SKM-1 treated with dmso at 0.1 percent for 144 hours (cell line): ENCODE measurements around the gene PCDHA11.
"Not testable (repeated sequence)": the region's sequence is repeated elsewhere in the genome, so short reads cannot be mapped to it uniquely, and the experiment has no call there.

Source experiments
- DNase-seq: peaks from one replicate; lab custom pipeline; 2025; ENCODE audit not compliant: unreplicated experiment; lab: John Stamatoyannopoulos, UW

The PCDHA11 gene

DNA sequence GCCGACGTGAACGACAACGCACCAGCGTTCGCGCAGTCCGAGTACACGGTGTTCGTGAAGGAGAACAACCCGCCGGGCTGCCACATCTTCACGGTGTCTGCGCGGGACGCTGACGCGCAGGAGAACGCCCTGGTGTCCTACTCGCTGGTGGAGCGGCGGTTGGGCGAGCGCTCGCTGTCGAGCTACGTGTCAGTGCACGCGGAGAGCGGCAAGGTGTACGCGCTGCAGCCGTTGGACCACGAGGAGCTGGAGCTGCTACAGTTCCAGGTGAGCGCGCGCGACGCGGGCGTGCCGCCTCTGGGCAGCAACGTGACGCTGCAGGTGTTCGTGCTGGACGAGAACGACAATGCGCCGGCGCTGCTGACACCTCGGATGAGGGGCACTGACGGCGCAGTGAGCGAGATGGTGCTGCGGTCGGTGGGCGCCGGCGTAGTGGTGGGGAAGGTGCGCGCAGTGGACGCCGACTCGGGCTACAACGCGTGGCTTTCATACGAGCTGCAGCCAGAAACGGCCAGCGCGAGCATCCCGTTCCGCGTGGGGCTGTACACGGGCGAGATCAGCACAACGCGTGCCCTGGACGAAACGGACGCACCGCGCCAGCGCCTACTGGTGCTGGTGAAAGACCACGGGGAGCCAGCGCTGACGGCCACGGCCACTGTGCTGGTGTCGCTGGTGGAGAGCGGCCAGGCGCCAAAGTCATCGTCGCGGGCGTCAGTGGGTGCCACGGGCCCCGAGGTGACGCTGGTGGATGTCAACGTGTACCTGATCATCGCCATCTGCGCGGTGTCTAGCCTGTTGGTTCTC is 18.7 kb upstream of the PCDHA11 start:
- not testable (repeated sequence) for DNase-seq

DNA sequence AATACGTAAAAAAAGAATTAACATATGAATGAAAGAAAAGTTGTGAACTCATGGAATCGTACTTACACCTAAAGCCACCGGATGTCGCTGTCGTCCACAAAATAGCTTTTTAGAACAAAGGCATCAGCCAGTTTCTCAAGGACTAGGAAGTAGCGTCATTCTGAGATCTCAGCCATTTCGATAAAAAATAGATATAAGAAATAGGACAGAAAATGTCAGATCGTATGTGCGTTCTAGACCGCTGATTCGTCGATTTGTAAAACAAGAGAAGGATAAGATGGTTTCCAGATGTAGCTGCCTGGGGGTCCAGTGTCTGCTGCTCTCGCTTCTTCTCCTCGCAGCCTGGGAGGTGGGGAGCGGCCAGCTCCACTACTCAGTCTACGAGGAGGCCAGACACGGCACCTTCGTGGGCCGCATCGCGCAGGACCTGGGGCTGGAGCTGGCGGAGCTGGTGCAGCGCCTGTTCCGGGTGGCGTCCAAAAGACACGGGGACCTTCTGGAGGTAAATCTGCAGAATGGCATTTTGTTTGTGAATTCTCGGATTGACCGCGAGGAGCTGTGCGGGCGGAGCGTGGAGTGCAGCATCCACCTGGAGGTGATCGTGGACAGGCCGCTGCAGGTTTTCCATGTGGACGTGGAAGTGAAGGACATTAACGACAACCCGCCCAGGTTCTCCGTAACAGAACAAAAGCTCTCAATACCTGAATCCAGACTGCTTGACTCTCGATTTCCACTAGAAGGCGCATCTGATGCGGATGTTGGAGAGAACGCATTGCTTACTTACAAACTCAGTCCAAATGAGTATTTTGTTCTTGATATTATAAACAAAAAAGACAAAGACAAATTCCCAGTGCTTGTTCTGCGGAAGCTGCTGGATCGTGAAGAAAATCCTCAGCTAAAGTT is 12.7 kb upstream of the PCDHA11 start, which contains the start of gene PCDHA10:
TSS of gene PCDHA10 (plus strand) at position 126 of the 903 bp plus-strand sequence. CDS start at position 278, 152 bp downstream.
- no peak for DNase-seq

DNA sequence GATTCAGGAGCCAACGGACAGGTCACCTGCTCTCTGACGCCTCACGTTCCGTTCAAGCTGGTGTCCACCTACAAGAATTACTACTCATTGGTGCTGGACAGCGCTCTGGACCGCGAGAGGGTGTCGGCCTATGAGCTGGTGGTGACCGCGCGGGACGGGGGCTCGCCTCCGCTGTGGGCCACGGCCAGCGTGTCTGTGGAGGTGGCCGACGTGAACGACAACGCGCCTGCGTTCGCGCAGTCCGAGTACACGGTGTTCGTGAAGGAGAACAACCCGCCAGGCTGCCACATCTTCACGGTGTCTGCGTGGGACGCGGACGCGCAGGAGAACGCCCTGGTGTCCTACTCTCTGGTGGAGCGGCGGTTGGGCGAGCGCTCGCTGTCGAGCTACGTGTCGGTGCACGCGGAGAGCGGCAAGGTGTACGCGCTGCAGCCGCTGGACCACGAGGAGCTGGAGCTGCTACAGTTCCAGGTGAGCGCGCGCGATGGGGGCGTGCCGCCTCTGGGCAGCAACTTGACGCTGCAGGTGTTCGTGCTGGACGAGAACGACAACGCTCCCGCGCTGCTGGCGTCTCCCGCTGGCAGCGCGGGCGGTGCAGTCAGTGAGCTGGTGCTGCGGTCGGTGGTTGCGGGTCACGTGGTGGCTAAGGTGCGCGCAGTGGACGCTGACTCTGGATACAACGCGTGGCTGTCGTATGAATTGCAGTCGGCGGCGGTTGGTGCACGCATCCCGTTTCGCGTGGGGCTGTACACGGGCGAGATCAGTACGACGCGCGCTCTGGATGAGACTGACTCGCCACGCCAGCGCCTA is 11.4 kb upstream of the PCDHA11 start:
- no peak for DNase-seq

DNA sequence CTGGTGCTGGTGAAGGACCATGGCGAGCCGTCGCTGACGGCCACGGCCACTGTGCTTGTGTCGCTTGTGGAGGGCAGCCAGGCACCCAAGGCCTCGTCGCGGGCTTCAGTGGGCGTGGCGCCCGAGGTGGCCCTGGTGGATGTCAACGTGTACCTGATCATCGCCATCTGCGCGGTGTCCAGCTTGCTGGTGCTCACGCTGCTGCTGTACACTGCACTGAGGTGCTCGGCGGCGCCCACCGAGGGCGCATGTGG is 10.8 kb upstream of the PCDHA11 start:
- DNase-seq: no peak

DNA sequence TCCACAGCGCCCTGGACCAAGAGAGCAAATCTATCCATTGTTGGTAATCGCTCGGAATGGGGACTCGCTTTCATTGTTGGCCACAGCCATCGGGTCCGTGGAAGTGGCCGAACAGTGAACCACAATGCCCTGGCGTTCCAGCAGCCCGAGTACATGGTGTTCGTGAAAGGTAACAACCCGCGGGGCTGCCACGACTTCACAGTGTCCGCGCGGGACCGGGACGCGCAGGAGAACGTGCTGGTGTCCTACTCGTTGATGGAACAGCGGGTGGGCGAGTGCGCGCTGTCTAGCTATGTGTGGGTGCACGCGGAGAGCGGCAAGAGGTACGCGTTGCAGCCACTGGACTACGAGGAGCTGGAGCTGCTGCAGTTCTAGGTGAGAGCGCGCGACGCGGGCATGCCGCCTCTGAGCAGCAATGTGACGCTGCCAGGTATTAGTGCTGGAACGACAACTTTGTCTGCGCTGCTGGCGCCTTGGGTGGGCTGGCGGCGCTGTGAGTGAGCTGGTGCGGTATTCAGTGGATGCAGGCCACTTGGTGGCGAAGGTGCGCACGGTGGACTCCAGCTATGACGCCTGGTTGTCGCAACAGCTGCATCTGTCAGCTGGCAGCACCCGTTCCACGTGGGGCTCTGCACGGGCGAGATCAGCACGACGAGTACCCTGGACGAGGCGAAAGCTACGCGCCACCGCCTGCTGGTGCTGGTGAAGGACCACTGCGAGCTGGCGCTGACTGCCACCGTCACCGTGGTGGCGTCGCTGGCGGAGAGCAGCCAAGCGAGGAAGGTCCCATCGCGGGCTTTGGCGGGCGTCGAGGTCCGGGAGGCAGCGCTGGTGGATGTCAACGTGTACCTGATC is 6.1 kb upstream of the PCDHA11 start:
- DNase-seq: no peak

DNA sequence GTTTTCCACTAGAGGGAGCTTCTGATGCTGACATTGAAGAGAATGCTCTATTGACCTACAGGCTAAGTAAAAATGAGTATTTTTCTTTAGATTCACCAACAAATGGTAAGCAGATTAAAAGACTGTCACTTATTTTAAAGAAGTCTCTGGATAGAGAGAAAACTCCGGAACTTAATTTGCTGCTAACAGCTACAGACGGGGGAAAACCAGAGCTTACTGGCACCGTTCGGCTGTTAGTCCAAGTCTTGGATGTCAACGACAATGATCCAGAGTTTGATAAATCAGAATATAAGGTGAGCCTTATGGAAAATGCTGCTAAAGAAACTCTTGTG is 764 bp downstream of the PCDHA11 start:
- DNase-seq: no peak

DNA sequence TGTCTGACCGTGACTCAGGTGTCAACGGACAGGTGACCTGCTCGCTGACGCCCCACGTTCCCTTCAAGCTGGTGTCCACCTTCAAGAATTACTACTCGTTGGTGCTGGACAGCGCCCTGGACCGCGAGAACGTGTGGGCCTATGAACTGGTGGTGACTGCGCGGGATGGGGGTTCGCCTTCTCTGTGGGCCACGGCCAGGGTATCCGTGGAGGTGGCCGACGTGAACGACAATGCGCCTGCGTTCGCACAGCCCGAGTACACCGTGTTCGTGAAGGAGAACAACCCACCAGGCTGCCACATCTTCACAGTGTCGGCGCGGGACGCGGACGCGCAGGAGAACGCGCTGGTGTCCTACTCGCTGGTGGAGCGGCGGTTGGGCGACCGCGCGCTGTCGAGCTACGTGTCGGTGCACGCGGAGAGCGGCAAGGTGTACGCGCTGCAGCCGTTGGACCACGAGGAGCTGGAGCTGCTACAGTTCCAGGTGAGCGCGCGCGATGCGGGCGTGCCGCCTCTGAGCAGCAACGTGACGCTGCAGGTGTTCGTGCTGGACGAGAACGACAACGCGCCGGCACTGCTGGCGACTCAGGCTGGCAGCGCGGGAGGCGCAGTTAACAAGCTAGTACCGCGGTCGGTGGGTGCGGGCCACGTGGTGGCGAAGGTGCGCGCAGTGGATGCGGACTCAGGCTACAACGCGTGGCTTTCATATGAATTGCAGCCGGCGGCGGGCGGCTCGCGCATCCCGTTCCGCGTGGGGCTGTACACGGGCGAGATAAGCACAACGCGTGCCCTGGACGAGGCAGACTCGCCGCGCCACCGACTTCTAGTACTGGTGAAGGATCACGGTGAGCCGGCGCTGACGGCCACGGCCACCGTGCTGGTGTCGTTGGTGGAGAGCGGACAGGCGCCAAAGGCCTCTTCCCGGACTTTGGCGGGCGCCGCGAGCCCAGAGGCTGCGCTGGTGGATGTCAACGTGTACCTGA is 1.8 kb downstream of the PCDHA11 start:
- no peak for DNase-seq

DNA sequence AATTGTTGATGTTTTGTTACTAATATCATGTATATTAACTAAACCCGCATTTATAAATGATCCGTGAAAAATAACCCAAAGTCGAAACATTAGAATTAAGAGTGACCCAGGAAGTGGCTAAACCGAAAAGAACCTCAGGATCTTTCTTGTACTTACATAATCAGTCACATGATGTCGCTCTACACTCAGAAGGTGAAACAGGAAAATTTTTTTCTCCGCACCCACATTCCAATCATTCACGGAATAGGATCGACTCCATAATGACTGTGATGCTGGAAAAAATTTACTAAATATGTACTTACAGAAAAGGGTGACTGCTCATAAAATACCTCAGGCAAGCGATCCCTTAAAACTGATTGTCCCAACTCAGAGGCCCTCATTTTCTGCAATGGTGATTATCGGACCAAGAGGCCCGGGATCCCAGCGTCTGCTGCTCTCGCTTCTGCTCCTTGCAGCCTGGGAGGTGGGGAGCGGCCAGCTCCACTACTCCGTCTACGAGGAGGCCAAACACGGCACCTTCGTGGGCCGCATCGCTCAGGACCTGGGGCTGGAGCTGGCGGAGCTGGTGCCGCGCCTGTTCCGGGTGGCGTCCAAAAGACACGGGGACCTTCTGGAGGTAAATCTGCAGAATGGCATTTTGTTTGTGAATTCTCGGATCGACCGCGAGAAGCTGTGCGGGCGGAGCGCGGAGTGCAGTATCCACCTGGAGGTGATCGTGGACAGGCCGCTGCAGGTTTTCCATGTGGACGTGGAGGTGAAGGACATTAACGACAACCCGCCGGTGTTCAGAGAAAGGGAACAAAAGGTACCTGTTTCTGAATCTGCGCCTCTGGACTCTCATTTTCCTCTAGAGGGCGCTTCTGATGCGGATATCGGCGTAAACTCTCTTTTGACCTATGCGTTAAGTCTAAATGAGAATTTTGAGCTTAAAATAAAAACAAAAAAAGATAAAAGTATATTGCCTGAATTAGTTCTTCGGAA is 6.6 kb downstream of the PCDHA11 start, which contains the start of gene PCDHA12:
TSS of gene PCDHA12 (plus strand) at position 224 of the 981 bp plus-strand sequence. CDS start at position 389, 165 bp downstream.
- DNase-seq: no peak

DNA sequence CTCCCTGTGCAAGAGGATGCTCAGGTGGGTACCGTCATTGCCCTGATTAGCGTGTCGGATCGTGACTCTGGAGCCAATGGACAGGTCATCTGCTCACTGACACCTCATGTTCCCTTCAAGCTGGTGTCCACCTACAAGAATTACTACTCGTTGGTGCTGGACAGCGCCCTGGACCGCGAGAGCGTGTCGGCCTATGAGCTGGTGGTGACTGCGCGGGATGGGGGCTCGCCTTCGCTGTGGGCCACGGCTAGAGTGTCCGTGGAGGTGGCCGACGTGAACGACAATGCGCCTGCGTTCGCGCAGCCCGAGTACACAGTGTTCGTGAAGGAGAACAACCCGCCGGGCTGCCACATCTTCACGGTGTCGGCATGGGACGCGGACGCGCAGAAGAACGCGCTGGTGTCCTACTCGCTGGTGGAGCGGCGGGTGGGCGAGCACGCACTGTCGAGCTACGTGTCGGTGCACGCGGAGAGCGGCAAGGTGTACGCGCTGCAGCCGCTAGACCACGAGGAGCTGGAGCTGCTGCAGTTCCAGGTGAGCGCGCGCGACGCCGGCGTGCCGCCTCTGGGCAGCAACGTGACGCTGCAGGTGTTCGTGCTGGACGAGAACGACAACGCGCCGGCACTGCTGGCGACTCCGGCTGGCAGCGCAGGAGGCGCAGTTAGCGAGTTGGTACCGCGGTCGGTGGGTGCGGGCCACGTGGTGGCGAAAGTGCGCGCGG is 7.9 kb downstream of the PCDHA11 start:
- not testable (repeated sequence) for DNase-seq

DNA sequence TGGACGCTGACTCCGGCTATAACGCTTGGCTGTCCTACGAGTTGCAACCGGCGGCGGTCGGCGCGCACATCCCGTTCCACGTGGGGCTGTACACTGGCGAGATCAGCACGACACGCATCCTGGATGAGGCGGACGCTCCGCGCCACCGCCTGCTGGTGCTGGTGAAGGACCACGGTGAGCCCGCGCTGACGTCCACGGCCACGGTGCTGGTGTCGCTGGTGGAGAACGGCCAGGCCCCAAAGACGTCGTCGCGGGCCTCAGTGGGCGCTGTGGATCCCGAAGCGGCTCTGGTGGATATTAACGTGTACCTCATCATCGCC is 8.5 kb downstream of the PCDHA11 start:
- no peak for DNase-seq

DNA sequence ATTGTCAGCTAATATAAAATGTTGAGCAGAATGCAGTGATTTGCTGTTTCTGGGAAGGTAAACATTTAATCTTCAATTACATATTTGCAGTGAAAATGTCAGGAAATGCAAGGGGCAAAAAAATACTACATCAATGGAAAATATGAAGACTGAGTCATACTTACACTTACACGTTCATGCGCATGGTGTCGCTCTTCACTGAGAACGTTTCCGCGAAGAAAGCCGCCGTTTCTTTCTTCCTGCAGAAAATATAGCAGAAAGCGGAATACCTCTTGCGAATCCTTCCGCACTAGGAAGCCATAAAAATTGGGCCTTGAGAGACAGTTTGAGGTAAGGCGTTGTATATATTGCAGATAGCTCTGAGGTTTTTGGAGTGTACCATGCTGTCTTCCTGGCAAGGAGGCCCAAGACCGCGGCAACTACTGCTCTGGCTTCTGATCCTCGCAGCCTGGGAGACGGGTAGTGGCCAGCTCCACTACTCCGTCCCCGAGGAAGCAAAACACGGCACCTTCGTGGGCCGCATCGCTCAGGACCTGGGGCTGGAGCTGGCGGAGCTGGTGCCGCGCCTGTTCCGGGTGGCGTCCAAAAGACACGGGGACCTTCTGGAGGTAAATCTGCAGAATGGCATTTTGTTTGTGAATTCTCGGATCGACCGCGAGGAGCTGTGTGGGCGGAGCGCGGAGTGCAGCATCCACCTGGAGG is 13.3 kb downstream of the PCDHA11 start, which contains the start of gene PCDHA13:
TSS of gene PCDHA13 (plus strand) at position 236 of the 702 bp plus-strand sequence. CDS start at position 381, 145 bp downstream.
- DNase-seq: no peak

DNA sequence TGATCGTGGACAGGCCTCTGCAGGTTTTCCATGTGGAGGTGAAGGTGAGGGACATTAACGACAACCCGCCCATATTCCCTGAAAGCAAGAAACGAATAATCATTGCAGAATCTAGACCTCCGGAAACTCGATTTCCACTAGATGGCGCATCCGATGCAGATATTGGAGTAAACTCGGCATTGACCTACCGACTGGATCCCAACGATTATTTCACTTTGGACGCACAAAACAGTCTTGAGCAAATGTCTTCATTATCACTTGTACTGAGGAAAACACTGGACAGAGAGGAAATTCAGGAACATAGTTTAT is 13.8 kb downstream of the PCDHA11 start:
- DNase-seq: no peak

DNA sequence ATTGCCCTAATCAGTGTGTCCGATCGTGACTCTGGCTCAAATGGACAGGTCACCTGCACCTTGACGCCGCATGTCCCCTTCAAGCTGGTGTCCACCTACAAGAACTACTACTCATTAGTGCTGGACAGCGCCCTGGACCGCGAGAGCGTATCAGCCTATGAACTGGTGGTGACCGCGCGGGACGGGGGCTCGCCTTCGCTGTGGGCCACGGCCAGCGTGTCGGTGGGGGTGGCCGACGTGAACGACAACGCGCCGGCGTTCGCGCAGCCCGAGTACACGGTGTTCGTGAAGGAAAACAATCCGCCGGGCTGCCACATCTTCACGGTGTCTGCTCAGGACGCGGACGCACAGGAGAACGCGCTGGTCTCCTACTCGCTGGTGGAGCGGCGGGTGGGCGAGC is 14.6 kb downstream of the PCDHA11 start:
- no peak for DNase-seq

DNA sequence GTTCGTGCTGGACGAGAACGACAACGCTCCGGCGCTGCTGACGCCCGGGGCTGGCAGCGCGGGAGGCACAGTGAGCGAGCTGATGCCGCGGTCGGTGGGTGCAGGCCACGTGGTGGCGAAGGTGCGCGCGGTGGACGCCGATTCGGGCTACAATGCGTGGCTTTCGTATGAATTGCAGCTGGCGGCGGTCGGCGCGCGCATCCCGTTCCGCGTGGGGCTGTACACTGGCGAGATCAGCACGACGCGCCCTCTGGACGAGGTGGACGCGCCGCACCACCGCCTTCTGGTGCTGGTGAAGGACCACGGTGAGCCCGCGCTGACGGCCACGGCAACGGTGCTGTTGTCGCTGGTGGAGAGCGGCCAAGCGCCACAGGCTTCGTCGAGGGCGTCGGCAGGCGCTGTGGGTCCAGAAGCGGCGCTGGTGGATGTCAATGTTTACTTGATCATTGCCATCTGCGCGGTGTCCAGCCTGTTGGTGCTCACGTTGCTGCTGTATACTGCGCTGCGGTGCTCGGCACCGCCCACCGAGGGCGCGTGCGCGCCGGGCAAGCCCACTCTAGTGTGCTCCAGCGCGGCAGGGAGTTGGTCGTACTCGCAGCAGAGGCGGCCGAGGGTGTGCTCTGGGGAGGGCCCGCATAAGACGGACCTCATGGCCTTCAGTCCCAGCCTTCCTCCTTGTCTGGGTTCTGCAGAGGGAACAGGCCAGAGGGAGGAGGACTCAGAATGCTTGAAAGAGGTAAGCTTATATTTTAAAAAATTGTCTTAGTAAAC is 15.4 kb downstream of the PCDHA11 start:
- no peak for DNase-seq

DNA sequence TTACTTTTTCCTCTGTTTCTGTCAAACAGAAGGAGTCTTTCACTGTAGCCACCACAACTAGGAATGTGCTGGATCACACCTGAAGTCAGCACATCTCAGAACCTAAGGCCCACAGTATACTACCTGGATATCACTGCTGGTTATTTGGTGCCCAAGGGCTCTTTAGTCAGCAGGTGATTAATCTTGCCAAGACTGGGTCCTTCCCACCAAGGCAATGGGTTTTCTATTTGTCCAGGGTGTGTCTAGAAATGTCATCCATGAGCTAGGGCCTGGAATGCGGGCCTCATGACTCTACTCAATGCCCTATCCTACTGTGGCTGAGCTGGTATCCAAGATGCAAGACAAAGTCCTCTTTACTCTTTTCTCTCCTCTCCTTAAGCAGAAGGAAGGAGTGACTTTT is 47.6 kb downstream of the PCDHA11 start:
- DNase-seq: no peak
